Measurements from ENCODE around the gene ASRGL1. TPM values are rescaled to one million over a fixed set of nuclear protein-coding genes. Genes with fewer than 3 reads are reported as not detected.

The ASRGL1 gene
- total and polyA plus RNA-seq, 4 donors: 3.7 to 15.2 (median 8.1) TPM

GRCh38 chr11:62428871-62429560 is 91.8 kb downstream of the ASRGL1 start:
- Histone ChIP-seq H3K4me3 (ENCODE audit: low read depth in 1 of 3, low read length in 3 of 3) (no peak overlapping the region), H3K27ac (ENCODE audit: low read depth in 1 of 2, low read length in 2 of 2) (no peak overlapping the region), H3K36me3 (ENCODE audit: control insufficient read depth in 4 of 4, insufficient read depth in 3 of 4, low read depth in 1 of 4, low read length in 3 of 4) (no peaks in the 10 kb centered on the region), H3K9me3 (ENCODE audit: control insufficient read depth in 4 of 4, low read length in 3 of 4) (no peaks in the 10 kb centered on the region), H3K4me1 (ENCODE audit: control insufficient read depth in 4 of 4, insufficient read depth in 4 of 4, low read length in 3 of 4) (peaks cover 9 to 40% (median 37%) of the 10 kb centered on the region in 4 donors), H3K27me3 (ENCODE audit: control insufficient read depth in 4 of 4, insufficient read depth in 4 of 4, low read length in 3 of 4) (no peaks in the 10 kb centered on the region), H3K9ac (ENCODE audit: low read depth in 1 of 2, low read length in 2 of 2) (no peak overlapping the region)
- WGBS: 91% methylated on average over 8 of the region's 8 CpGs
- no peak for DNase-seq (ENCODE audit: low spot score)
- TF ChIP-seq, protein P1, sequence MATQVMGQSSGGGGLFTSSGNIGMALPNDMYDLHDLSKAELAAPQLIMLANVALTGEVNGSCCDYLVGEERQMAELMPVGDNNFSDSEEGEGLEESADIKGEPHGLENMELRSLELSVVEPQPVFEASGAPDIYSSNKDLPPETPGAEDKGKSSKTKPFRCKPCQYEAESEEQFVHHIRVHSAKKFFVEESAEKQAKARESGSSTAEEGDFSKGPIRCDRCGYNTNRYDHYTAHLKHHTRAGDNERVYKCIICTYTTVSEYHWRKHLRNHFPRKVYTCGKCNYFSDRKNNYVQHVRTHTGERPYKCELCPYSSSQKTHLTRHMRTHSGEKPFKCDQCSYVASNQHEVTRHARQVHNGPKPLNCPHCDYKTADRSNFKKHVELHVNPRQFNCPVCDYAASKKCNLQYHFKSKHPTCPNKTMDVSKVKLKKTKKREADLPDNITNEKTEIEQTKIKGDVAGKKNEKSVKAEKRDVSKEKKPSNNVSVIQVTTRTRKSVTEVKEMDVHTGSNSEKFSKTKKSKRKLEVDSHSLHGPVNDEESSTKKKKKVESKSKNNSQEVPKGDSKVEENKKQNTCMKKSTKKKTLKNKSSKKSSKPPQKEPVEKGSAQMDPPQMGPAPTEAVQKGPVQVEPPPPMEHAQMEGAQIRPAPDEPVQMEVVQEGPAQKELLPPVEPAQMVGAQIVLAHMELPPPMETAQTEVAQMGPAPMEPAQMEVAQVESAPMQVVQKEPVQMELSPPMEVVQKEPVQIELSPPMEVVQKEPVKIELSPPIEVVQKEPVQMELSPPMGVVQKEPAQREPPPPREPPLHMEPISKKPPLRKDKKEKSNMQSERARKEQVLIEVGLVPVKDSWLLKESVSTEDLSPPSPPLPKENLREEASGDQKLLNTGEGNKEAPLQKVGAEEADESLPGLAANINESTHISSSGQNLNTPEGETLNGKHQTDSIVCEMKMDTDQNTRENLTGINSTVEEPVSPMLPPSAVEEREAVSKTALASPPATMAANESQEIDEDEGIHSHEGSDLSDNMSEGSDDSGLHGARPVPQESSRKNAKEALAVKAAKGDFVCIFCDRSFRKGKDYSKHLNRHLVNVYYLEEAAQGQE (IDR thresholded peaks at IDR 0.05): no peak
- TF ChIP-seq, protein P2, sequence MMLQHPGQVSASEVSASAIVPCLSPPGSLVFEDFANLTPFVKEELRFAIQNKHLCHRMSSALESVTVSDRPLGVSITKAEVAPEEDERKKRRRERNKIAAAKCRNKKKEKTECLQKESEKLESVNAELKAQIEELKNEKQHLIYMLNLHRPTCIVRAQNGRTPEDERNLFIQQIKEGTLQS (IDR thresholded peaks at IDR 0.05): no peak
- TF ChIP-seq HNF4A (conservative IDR thresholded peaks at IDR 0.05): no peak
- no peak for TF ChIP-seq GABPA (IDR thresholded peaks at IDR 0.05 in 1 of 2, conservative IDR thresholded peaks at IDR 0.05 in 1 of 2)
- no peak for TF ChIP-seq ZBTB33 (IDR thresholded peaks at IDR 0.05)
- TF ChIP-seq JUND (IDR thresholded peaks at IDR 0.05): no peak
- TF ChIP-seq RXRA (IDR thresholded peaks at IDR 0.05): no peak
- no peak for TF ChIP-seq SP1 (IDR thresholded peaks at IDR 0.05)
- no peak for TF ChIP-seq CTCF (IDR thresholded peaks at IDR 0.05; ENCODE audit: low read depth, low read length, missing input control)
- no peak for TF ChIP-seq RAD21 (IDR thresholded peaks at IDR 0.05)
- no peak for TF ChIP-seq TAF1 (conservative IDR thresholded peaks at IDR 0.05)
- TF ChIP-seq, protein P3, sequence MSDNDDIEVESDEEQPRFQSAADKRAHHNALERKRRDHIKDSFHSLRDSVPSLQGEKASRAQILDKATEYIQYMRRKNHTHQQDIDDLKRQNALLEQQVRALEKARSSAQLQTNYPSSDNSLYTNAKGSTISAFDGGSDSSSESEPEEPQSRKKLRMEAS (IDR thresholded peaks at IDR 0.05): no peak
- no peak for TF ChIP-seq FOXA1 (IDR thresholded peaks at IDR 0.05)
- TF ChIP-seq HNF4G (IDR thresholded peaks at IDR 0.05): no peak
- TF ChIP-seq YY1 (IDR thresholded peaks at IDR 0.05): no peak
- no peak for TF ChIP-seq FOXA2 (IDR thresholded peaks at IDR 0.05)
